Measurements from ENCODE around the gene KRTAP20-3.

Gene KRTAP20-3

DNA sequence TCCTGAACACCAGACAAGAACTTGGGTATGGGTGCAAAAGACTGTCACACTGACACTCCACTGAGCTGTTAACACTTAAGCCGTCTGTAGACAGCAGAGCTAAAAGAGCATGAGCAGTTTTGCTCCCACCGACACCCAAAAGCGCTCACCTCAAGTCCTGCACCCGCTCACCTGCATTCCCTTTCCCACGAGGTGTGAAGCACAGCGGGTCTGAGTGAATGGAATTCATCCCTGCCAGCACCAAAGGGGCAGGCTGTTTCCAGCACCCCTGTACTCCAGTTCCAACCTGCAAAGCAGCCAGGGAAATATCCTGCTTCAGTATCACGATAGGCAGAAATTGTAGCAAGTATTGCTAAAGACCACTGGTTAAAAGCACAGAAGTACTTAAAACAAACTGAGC, 47.2 kb downstream of the KRTAP20-3 start:
- DNase-seq: no peak

Data from stimulated activated CD4-positive, alpha-beta T cell treated with anti-CD3 and anti-CD28 coated beads, Interleukin-12 subunit alpha, Interleukin-12 subunit beta, amount 100 ng/mL, for 4 hours (primary cell).